SK-N-SH (cell line): ENCODE data around the gene ANXA7. TPM values are rescaled to one million over a fixed set of nuclear protein-coding genes. Genes with fewer than 3 reads are reported as not detected.

ENCODE experiments used
- CTCF ChIA-PET: fragments of 300-600, 350-600 bp; formaldehyde crosslinking; extraction: SDS; loops from one replicate; lab custom pipeline; 2021; lab: Yijun Ruan, JAX
- POLR2A ChIA-PET: fragments of 350-600 bp; sonication (Branson Sonifier 250); formaldehyde crosslinking; extraction: SDS; loops from one replicate; lab custom pipeline; 2020; ENCODE audit warnings: antibody characterized with exemption, inconsistent platforms; lab: Yijun Ruan, JAX
- DNase-seq: peaks from one replicate; pipeline ENCODE4 v3.0.0; 2012
- H2AFZ ChIP-seq: fragments of 200-600 bp; sonication (generic); 2 replicates; pipeline ENCODE4 v1.8.1; 2016; ENCODE audit warnings: antibody characterized with exemption, mild to moderate bottlenecking, low read depth
- H3F3A ChIP-seq: fragments of 200-600 bp; sonication (generic); replicated peaks from 2 replicates; pipeline ENCODE3; 2016; ENCODE audit warnings: antibody characterized with exemption, mild to moderate bottlenecking; ENCODE audit not compliant: insufficient read depth
- H3K27ac ChIP-seq, 2 experiments: fragments of 200-500 bp in 1 of 2; fragments of 200-600 bp in 1 of 2; sonication (Bioruptor generic) in 1 of 2; sonication (generic), shearing (Covaris generic) in 1 of 2; 2 replicates each; pipeline versions ENCODE4 v1.5.1 to v1.6.1; 2014 to 2016; ENCODE audit warnings: low read depth in 2 of 2, inconsistent platforms in 1 of 2, low read length in 1 of 2, mild to moderate bottlenecking in 1 of 2, mixed read lengths in 1 of 2
- H3K27me3 ChIP-seq: fragments of 200-600 bp; sonication (generic), shearing (Covaris generic); 2 replicates; pipeline ENCODE4 v1.6.1; 2016; ENCODE audit warnings: mixed run types; ENCODE audit not compliant: insufficient read depth
- H3K36me3 ChIP-seq, 2 experiments: fragments of 200-500 bp in 1 of 2; fragments of 200-600 bp in 1 of 2; sonication (Bioruptor generic) in 1 of 2; sonication (generic) in 1 of 2; replicated peaks in 1 of 2; 2 replicates each; pipeline versions ENCODE3 to v1.5.1; 2014 to 2016; ENCODE audit warnings: low read length in 1 of 2, mild to moderate bottlenecking in 1 of 2; ENCODE audit not compliant: insufficient read depth in 2 of 2, control insufficient read depth in 1 of 2
- H3K4me1 ChIP-seq, 2 experiments: fragments of 200-500 bp in 1 of 2; fragments of 200-600 bp in 1 of 2; sonication (Bioruptor generic) in 1 of 2; sonication (generic), shearing (Covaris generic) in 1 of 2; 2 replicates each; pipeline versions ENCODE4 v1.5.1 to v1.6.1; 2014 to 2016; ENCODE audit warnings: low read depth in 1 of 2, low read length in 1 of 2, mixed run types in 1 of 2; ENCODE audit not compliant: insufficient read depth in 2 of 2, control insufficient read depth in 1 of 2
- H3K4me2 ChIP-seq: fragments of 200-600 bp; sonication (generic), shearing (Covaris generic); 2 replicates; pipeline ENCODE4 v1.6.1; 2017; ENCODE audit warnings: mixed run types
- H3K4me3 ChIP-seq, 2 experiments: fragments of 200-500 bp in 1 of 2; fragments of 200-600 bp in 1 of 2; sonication (Bioruptor generic) in 1 of 2; sonication (generic), shearing (Covaris generic) in 1 of 2; 2 replicates each; pipeline versions ENCODE4 v1.5.1 to v1.8.1; 2014 to 2016; ENCODE audit warnings: low read depth in 2 of 2, inconsistent platforms in 1 of 2, low read length in 1 of 2, mild to moderate bottlenecking in 1 of 2, mixed read lengths in 1 of 2, moderate library complexity in 1 of 2
- H3K79me2 ChIP-seq: fragments of 200-600 bp; sonication (generic); 2 replicates; pipeline ENCODE4 v1.8.1; 2017; ENCODE audit warnings: mild to moderate bottlenecking; ENCODE audit not compliant: insufficient read depth
- H3K9ac ChIP-seq: fragments of 200-600 bp; sonication (generic); 2 replicates; pipeline ENCODE4 v1.6.1; 2017; ENCODE audit warnings: mixed run types
- H3K9me2 ChIP-seq: fragments of 200-600 bp; sonication (generic); 2 replicates; pipeline ENCODE4 v1.6.1; 2017; ENCODE audit warnings: mixed run types
- H3K9me3 ChIP-seq: fragments of 200-600 bp; sonication (generic); 2 replicates; pipeline ENCODE4 v1.6.1; 2017; ENCODE audit warnings: mixed run types, mild to moderate bottlenecking, moderate library complexity
- H4K20me1 ChIP-seq: fragments of 200-600 bp; sonication (generic); 2 replicates; pipeline ENCODE4 v1.6.1; 2017; ENCODE audit warnings: mild to moderate bottlenecking, mixed run types; ENCODE audit not compliant: insufficient read depth
- CHD2 ChIP-seq: fragments of 150-350 bp; IDR thresholded peaks from 2 replicates; pipeline ENCODE4 v1.6.1; 2018; ENCODE audit warnings: low read length; ENCODE audit not compliant: partially characterized antibody
- CTCF ChIP-seq: fragments of 200-600 bp; sonication (generic); IDR thresholded peaks from 2 replicates; pipeline ENCODE4 v1.6.1; 2017; ENCODE audit warnings: antibody characterized with exemption, mild to moderate bottlenecking, moderate library complexity
- GATA2 ChIP-seq: sonication (generic); formaldehyde crosslinking; IDR thresholded peaks from 2 replicates; pipeline ENCODE4 v1.5.0; 2020; ENCODE audit warnings: mild to moderate bottlenecking, missing genetic modification reagents
- IRF3 ChIP-seq: fragments of 150-350 bp; IDR thresholded peaks from 2 replicates; pipeline ENCODE4 v1.6.1; 2016; ENCODE audit warnings: mild to moderate bottlenecking, low read depth, low read length
- MAX ChIP-seq: IDR thresholded peaks from 2 replicates; pipeline ENCODE4 v1.4.0; 2012; ENCODE audit warnings: low read depth
- MXI1 ChIP-seq: IDR thresholded peaks from 2 replicates; pipeline ENCODE4 v1.6.1; 2012; ENCODE audit warnings: mild to moderate bottlenecking, low read depth, low read length, improper control_type of control experiment
- NRF1 ChIP-seq: IDR thresholded peaks from 2 replicates; pipeline ENCODE4 v1.6.1; 2012; ENCODE audit warnings: low read depth, mild to moderate bottlenecking, low read length
- POLR2AphosphoS5 ChIP-seq: IDR thresholded peaks from 2 replicates; pipeline ENCODE4 v1.6.1; 2012; ENCODE audit warnings: low read depth, low read length
- REST ChIP-seq: IDR thresholded peaks from 2 replicates; pipeline ENCODE4 v1.6.1; 2012; ENCODE audit warnings: mild to moderate bottlenecking, low read depth, low read length, moderate library complexity
- RFX5 ChIP-seq: IDR thresholded peaks from 2 replicates; pipeline ENCODE4 v1.6.1; 2012; ENCODE audit warnings: mild to moderate bottlenecking, improper control_type of control experiment, low read length
- RXRA ChIP-seq: IDR thresholded peaks from 2 replicates; pipeline ENCODE4 v1.4.0; 2012; ENCODE audit warnings: low read depth, mild to moderate bottlenecking, borderline replicate concordance
- YY1 ChIP-seq: IDR thresholded peaks from 2 replicates; pipeline ENCODE4 v1.4.0; 2012; ENCODE audit warnings: low read depth, mild to moderate bottlenecking
- WGBS: methylation state at CpG from one replicate; pipeline ENCODE4 v1.1.6; 2017; ENCODE audit warnings: low lambda C conversion rate; 5-methylcytosine and 5-hydroxymethylcytosine counted together
- polyA plus RNA-seq, 3 experiments: library from polyadenylated mRNA; depleted of rRNA; stranded (reverse); fragments of >200 nt; gene quantifications; 2 replicates each; pipeline ENCODE4 v1.2.3, GENCODE V29; 2012
- TF ChIP-seq, protein P1 (sequence below): IDR thresholded peaks from 2 replicates; pipeline ENCODE4 v1.4.0; 2012; ENCODE audit warnings: low read depth, borderline replicate concordance
- TF ChIP-seq, protein P2 (sequence below): IDR thresholded peaks from 2 replicates; pipeline ENCODE4; 2012

ANXA7 gene
- polyA plus RNA-seq, 1 of the 3 experiments (the other 2 are of a cell fraction) = 65.7 TPM

DNA sequence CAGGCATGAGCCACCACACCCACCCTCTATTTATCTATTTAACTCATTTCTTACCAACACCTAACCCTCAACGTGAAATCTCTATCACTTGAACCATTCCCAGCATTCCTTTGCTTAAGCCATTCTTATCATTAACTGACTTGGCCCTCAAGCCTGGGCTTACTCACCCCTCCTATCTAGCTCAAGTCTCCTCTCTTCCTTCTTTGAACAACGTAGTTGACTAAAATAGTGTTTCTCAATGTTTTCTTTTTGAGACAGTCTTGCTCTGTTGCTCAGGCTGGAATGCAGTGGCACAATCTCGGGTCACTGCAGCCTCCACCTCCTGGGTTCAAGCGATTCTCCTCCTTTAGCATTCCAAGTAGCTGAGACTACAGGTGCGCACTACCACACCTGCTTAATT is 7.0 kb downstream of the ANXA7 start:
- CTCF ChIA-PET = interaction anchor here (1.7 kb wide), 1 partner anchor 123 kb away, joined by 3 read pairs; no protein-coding TSS in a partner anchor
- Histone ChIP-seq H3K9me3 (no peaks in the 10 kb centered on the region), H3K4me3 (no peak overlapping the region), H2AFZ (no peak overlapping the region), H3K4me1 (no peaks in the 10 kb centered on the region)
- no peak for DNase-seq
- POLR2A ChIA-PET = interaction anchor here (1.2 kb wide), 1 partner anchor 198 kb away, joined by 3 read pairs; no protein-coding TSS in a partner anchor
- TF ChIP-seq GATA2 (no peak), RFX5 (no peak), REST (no peak), RXRA (no peak), NRF1 (no peak)
- TF ChIP-seq, all 33 proteins: peak for 0
- 92% methylated on average over 5 of the region's 5 CpGs for WGBS
- Histone ChIP-seq H3K27ac (no peak overlapping the region), H3K9ac (no peak overlapping the region), H4K20me1 (peaks cover 75% of the 10 kb centered on the region), H3K79me2 (peaks cover 100% of the 10 kb centered on the region), H3K36me3 (peaks cover 3 to 27% of the 10 kb centered on the region in 2 experiments), H3K4me2 (no peak overlapping the region), H3K9me2 (no peaks in the 10 kb centered on the region), H3F3A (no peaks in the 10 kb centered on the region), H3K27me3 (no peaks in the 10 kb centered on the region)

DNA sequence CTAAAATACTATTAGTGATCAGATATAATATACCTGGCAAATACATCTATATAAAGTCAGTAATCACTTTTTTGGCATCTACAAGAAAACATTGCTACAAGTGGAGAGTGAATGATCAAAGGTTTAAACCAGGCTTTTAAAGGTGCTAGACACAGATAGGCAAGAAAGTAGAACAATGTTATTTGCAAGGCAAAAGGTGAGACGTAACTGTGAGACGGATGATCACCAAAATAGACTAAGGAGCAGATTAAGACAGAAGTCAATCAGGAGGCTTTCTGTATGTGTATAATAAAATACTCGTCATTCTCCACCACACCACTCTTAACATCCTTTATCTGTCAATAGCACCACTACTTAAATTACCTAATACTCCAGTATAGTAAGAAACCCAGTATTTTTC is 8.3 kb downstream of the ANXA7 start:
- 95% methylated on average over 3 of the region's 3 CpGs for WGBS
- no peaks in the 10 kb centered on the region for H3K9me2 ChIP-seq
- no peaks in the 10 kb centered on the region for H3F3A ChIP-seq
- ChIA-PET POLR2A (no interaction called here), CTCF (no interaction called here)
- H4K20me1 ChIP-seq = peaks cover 88% of the 10 kb centered on the region
- H3K9ac ChIP-seq = no peak overlapping the region
- DNase-seq = no peak
- no peak overlapping the region for H3K4me2 ChIP-seq
- H3K79me2 ChIP-seq = peaks cover 100% of the 10 kb centered on the region
- H3K36me3 ChIP-seq = peaks cover 3 to 19% of the 10 kb centered on the region in 2 experiments
- H3K4me1 ChIP-seq = no peaks in the 10 kb centered on the region
- no peaks in the 10 kb centered on the region for H3K27me3 ChIP-seq
- H3K4me3 ChIP-seq = no peak overlapping the region
- H3K27ac ChIP-seq = no peak overlapping the region
- no peaks in the 10 kb centered on the region for H3K9me3 ChIP-seq
- no peak overlapping the region for H2AFZ ChIP-seq
- TF ChIP-seq MXI1 (no peak), POLR2AphosphoS5 (no peak), RFX5 (no peak), IRF3 (no peak), RXRA (no peak), MAX (no peak), NRF1 (no peak), CHD2 (no peak), YY1 (no peak), CTCF (no peak)
- TF ChIP-seq, protein P1, sequence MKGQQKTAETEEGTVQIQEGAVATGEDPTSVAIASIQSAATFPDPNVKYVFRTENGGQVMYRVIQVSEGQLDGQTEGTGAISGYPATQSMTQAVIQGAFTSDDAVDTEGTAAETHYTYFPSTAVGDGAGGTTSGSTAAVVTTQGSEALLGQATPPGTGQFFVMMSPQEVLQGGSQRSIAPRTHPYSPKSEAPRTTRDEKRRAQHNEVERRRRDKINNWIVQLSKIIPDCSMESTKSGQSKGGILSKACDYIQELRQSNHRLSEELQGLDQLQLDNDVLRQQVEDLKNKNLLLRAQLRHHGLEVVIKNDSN = no peak
- TF ChIP-seq, protein P2, sequence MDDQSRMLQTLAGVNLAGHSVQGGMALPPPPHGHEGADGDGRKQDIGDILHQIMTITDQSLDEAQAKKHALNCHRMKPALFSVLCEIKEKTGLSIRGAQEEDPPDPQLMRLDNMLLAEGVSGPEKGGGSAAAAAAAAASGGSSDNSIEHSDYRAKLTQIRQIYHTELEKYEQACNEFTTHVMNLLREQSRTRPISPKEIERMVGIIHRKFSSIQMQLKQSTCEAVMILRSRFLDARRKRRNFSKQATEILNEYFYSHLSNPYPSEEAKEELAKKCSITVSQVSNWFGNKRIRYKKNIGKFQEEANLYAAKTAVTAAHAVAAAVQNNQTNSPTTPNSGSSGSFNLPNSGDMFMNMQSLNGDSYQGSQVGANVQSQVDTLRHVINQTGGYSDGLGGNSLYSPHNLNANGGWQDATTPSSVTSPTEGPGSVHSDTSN = no peak
